H1 (cell line): Measurements from ENCODE around the gene ZNF768. TPM values are rescaled to one million over a fixed set of nuclear protein-coding genes. Genes with fewer than 3 reads are reported as not detected.

Source experiments
- CTCF ChIA-PET: fragments of 300-600 bp; sonication (Branson Sonifier 250); formaldehyde crosslinking; loops from one replicate; lab custom pipeline; 2021; ENCODE audit not compliant: partially characterized antibody; lab: Charles Lee
- POLR2A ChIA-PET: fragments of 300-600 bp; sonication (Branson Sonifier 250); formaldehyde crosslinking; loops from one replicate; lab custom pipeline; 2021; ENCODE audit warnings: inconsistent platforms; ENCODE audit not compliant: partially characterized antibody; lab: Charles Lee
- DNase-seq, 2 experiments: peaks; one replicate each; pipeline versions ENCODE4 v3.0.0 to v3.0.0-alpha.2; 2010 to 2022; ENCODE audit warnings: low spot score in 2 of 2, low read depth in 1 of 2, mixed read lengths in 1 of 2
- FAIRE-seq: peaks from 2 replicates; lab custom pipeline; 2011; peaks lifted over from hg19 to GRCh38; lab: Jason Lieb, UNC
- H2AFZ ChIP-seq: 2 replicates; pipeline ENCODE4 v1.8.1; 2012; ENCODE audit warnings: low read length, inconsistent platforms
- H2AK5ac ChIP-seq: 2 replicates; pipeline ENCODE4 v1.6.1; 2013; ENCODE audit warnings: low read depth, low read length
- H2BK120ac ChIP-seq: replicated peaks from 2 replicates; pipeline ENCODE3; 2013; ENCODE audit warnings: low read depth, low read length, inconsistent platforms
- H2BK12ac ChIP-seq: 2 replicates; pipeline ENCODE4 v1.6.1; 2013; ENCODE audit warnings: low read depth, low read length
- H2BK15ac ChIP-seq: 2 replicates; pipeline ENCODE4 v1.6.1; 2013; ENCODE audit warnings: low read length
- H2BK20ac ChIP-seq: 2 replicates; pipeline ENCODE4 v1.6.1; 2013; ENCODE audit warnings: low read length
- H2BK5ac ChIP-seq: 2 replicates; pipeline ENCODE4 v1.6.1; 2013; ENCODE audit warnings: low read depth, low read length
- H3K14ac ChIP-seq: 2 replicates; pipeline ENCODE4 v1.6.1; 2013; ENCODE audit warnings: inconsistent platforms; ENCODE audit not compliant: insufficient read length
- H3K18ac ChIP-seq: 2 replicates; pipeline ENCODE4 v1.6.1; 2013; ENCODE audit warnings: low read length; ENCODE audit errors: extremely low read depth
- H3K23ac ChIP-seq: 2 replicates; pipeline ENCODE4 v1.6.1; 2013; ENCODE audit warnings: inconsistent platforms; ENCODE audit not compliant: insufficient read length
- H3K23me2 ChIP-seq: 2 replicates; pipeline ENCODE4 v1.6.1; 2013; ENCODE audit warnings: low read depth, low read length
- H3K27ac ChIP-seq: 2 replicates; pipeline ENCODE4 v1.6.1; 2011; ENCODE audit warnings: low read depth, low read length, inconsistent platforms
- H3K27me3 ChIP-seq, 4 experiments: replicated peaks in 1 of 4; 1 replicate in 1 of 4; 2 replicates in 3 of 4; pipeline versions ENCODE4 v1.6.1 to v1.8.1; 2011 to 2013; ENCODE audit warnings: low read length in 3 of 4, mild to moderate bottlenecking in 3 of 4, inconsistent platforms in 2 of 4, mixed read lengths in 2 of 4, moderate library complexity in 1 of 4; ENCODE audit not compliant: control insufficient read depth in 3 of 4, insufficient read depth in 3 of 4; ENCODE audit errors: extremely low read depth in 1 of 4
- H3K36me3 ChIP-seq, 4 experiments: 2 replicates each; pipeline versions ENCODE4 v1.6.1 to v1.8.1; 2011 to 2013; ENCODE audit warnings: mild to moderate bottlenecking in 4 of 4, low read length in 3 of 4, moderate library complexity in 2 of 4, control low read depth in 1 of 4, inconsistent platforms in 1 of 4; ENCODE audit not compliant: insufficient read depth in 4 of 4, control insufficient read depth in 2 of 4
- H3K4ac ChIP-seq: replicated peaks from 2 replicates; pipeline ENCODE3; 2013; ENCODE audit warnings: low read length, low read depth, mixed read lengths, inconsistent platforms; ENCODE audit not compliant: insufficient read length
- H3K4me1 ChIP-seq, 4 experiments: replicated peaks in 1 of 4; 1 replicate in 1 of 4; 2 replicates in 3 of 4; pipeline versions ENCODE4 v1.6.1 to v1.8.1; 2011 to 2013; ENCODE audit warnings: low read length in 3 of 4, inconsistent platforms in 2 of 4, mixed read lengths in 1 of 4; ENCODE audit not compliant: insufficient read depth in 4 of 4, control insufficient read depth in 3 of 4
- H3K4me2 ChIP-seq, 2 experiments: 2 replicates each; pipeline versions ENCODE4 v1.6.1 to v1.8.1; 2011 to 2013; ENCODE audit warnings: low read depth in 2 of 2, low read length in 2 of 2, control low read depth in 1 of 2, inconsistent platforms in 1 of 2, mild to moderate bottlenecking in 1 of 2; ENCODE audit not compliant: insufficient read depth in 1 of 2
- H3K4me3 ChIP-seq, 4 experiments: fragments of 200-600, 300-600 bp in 1 of 4; sonication (generic), shearing (Covaris generic), sonication (Bioruptor Twin) in 1 of 4; 2 replicates each; pipeline versions ENCODE4 v1.5.1 to v1.8.1; 2011 to 2016; ENCODE audit warnings: low read length in 4 of 4, low read depth in 3 of 4, control low read depth in 2 of 4, inconsistent platforms in 2 of 4, mild to moderate bottlenecking in 2 of 4, mixed read lengths in 1 of 4, moderate library complexity in 1 of 4; ENCODE audit not compliant: insufficient read depth in 2 of 4; ENCODE audit errors: extremely low read depth in 1 of 4
- H3K56ac ChIP-seq: replicated peaks from 2 replicates; pipeline ENCODE3; 2013; ENCODE audit warnings: low read depth, mild to moderate bottlenecking, mixed read lengths, low read length, inconsistent platforms; ENCODE audit not compliant: insufficient read length
- H3K79me1 ChIP-seq: 2 replicates; pipeline ENCODE4 v1.6.1; 2013; ENCODE audit warnings: low read depth, low read length, control low read depth
- H3K79me2 ChIP-seq, 2 experiments: 2 replicates each; pipeline versions ENCODE4 v1.6.1 to v1.8.1; 2012 to 2013; ENCODE audit warnings: low read length in 2 of 2, mild to moderate bottlenecking in 2 of 2, inconsistent platforms in 1 of 2; ENCODE audit not compliant: insufficient read depth in 2 of 2, control insufficient read depth in 1 of 2
- H3K9ac ChIP-seq, 4 experiments: replicated peaks in 1 of 4; 1 replicate in 1 of 4; 2 replicates in 3 of 4; pipeline versions ENCODE4 v1.6.1 to v1.8.1; 2011 to 2013; ENCODE audit warnings: low read depth in 3 of 4, low read length in 3 of 4, control low read depth in 2 of 4, mild to moderate bottlenecking in 2 of 4, moderate library complexity in 2 of 4, inconsistent platforms in 1 of 4; ENCODE audit errors: extremely low read depth in 1 of 4
- H3K9me3 ChIP-seq, 2 experiments: 2 replicates each; pipeline versions ENCODE4 v1.6.1 to v1.8.1; 2012 to 2013; ENCODE audit warnings: mild to moderate bottlenecking in 2 of 2, moderate library complexity in 2 of 2, control low read depth in 1 of 2, inconsistent platforms in 1 of 2, low read depth in 1 of 2, low read length in 1 of 2, mixed read lengths in 1 of 2; ENCODE audit not compliant: insufficient read depth in 2 of 2
- H4K20me1 ChIP-seq, 2 experiments: replicated peaks in 1 of 2; 2 replicates each; pipeline versions ENCODE3 to v1.8.1; 2011 to 2013; ENCODE audit warnings: inconsistent platforms in 2 of 2, low read length in 2 of 2, mild to moderate bottlenecking in 1 of 2; ENCODE audit not compliant: insufficient read depth in 2 of 2, control insufficient read depth in 1 of 2
- H4K5ac ChIP-seq: 2 replicates; pipeline ENCODE4 v1.6.1; 2013; ENCODE audit warnings: low read length, low read depth, mixed read lengths, inconsistent platforms; ENCODE audit not compliant: insufficient read length
- H4K8ac ChIP-seq: 2 replicates; pipeline ENCODE4 v1.8.0; 2013; ENCODE audit warnings: mild to moderate bottlenecking, moderate library complexity, low read length, inconsistent platforms; ENCODE audit not compliant: insufficient read depth; ENCODE audit errors: extremely low read depth
- H4K91ac ChIP-seq: replicated peaks from 2 replicates; pipeline ENCODE3; 2013; ENCODE audit warnings: low read length, mixed read lengths, inconsistent platforms; ENCODE audit not compliant: insufficient read length
- WGBS, 2 experiments: shearing (Covaris generic) in 1 of 2; methylation state at CpG; one replicate each; pipeline versions ENCODE4 v1.1.6 to v1.1.7; 2013 to 2015; ENCODE audit warnings: low lambda C conversion rate in 2 of 2, mixed read lengths in 2 of 2, inconsistent platforms in 1 of 2, low coverage in 1 of 2, missing lambda C conversion rate in 1 of 2; ENCODE audit not compliant: insufficient replicate concordance in 2 of 2, insufficient coverage in 1 of 2, insufficient read length in 1 of 2; ENCODE audit errors: extremely low coverage in 1 of 2, missing lambda C conversion rate in 1 of 2; 5-methylcytosine and 5-hydroxymethylcytosine counted together
- polyA plus RNA-seq, 7 experiments: library from polyadenylated mRNA; depleted of rRNA in 3 of 7; stranded (reverse) in 5 of 7; unstranded in 2 of 7; fragments of >200 nt in 5 of 7; fragments of 200-250 nt in 2 of 7; gene quantifications; 1 replicate in 5 of 7; 2 replicates in 1 of 7; 4 replicates in 1 of 7; pipeline versions ENCODE4 v1.2.1 to v1.2.3, GENCODE V29; 2011 to 2013; ENCODE audit warnings: missing spikeins in 2 of 7, mixed read lengths in 2 of 7
- total RNA-seq: library from RNA; stranded (reverse); fragmentation: NEBNext Ultra II Directional; extraction: Animal tissue kit (Norgen Biotek cat#: 25700); gene quantifications from 2 replicates; pipeline ENCODE4 v1.2.1, GENCODE V29; 2021

ZNF768 gene
- total and polyA plus RNA-seq, 2 of the 8 experiments (the other 6 are each of a cell fraction or from before 2014, with no cell fraction given) = 36.1 to 47.7 TPM

GRCh38 chr16:30474074-30474452, 52.3 kb downstream of the ZNF768 start:
- peaks cover 0 to 2% (median 0%) of the 10 kb centered on the region in 4 experiments; a peak in 1 of 7 replicates for H3K27me3 ChIP-seq
- no peak for DNase-seq
- FAIRE-seq = no peak
- no peaks in the 10 kb centered on the region for H3K36me3 ChIP-seq
- POLR2A ChIA-PET = interaction anchor here (1.4 kb wide), 2 partner anchors 10 to 136 kb away, joined by 3 to 4 read pairs; partner anchors contain the start of gene ZNF689
- peaks cover 0 to 3% (median 0%) of the 10 kb centered on the region in 4 experiments; a peak in 1 of 7 replicates for H3K4me1 ChIP-seq
- H3K56ac ChIP-seq = no peak overlapping the region
- H3K4me2 ChIP-seq = no peak overlapping the region
- no peak overlapping the region for H2AFZ ChIP-seq
- no peak overlapping the region for H3K27ac ChIP-seq
- H2BK5ac ChIP-seq = no peak overlapping the region
- no peak overlapping the region for H2BK20ac ChIP-seq
- no peaks in the 10 kb centered on the region for H3K79me1 ChIP-seq
- no peak overlapping the region for H3K9ac ChIP-seq
- H3K4ac ChIP-seq = no peak overlapping the region
- no peak overlapping the region for H4K91ac ChIP-seq
- no peak overlapping the region for H2BK12ac ChIP-seq
- no peaks in the 10 kb centered on the region for H3K23me2 ChIP-seq
- no peak overlapping the region for H3K23ac ChIP-seq
- H3K79me2 ChIP-seq = no peaks in the 10 kb centered on the region
- H3K4me3 ChIP-seq = no peak overlapping the region
- no peak overlapping the region for H2BK120ac ChIP-seq
- H4K5ac ChIP-seq = no peak overlapping the region
- no peak overlapping the region for H3K14ac ChIP-seq
- H4K20me1 ChIP-seq = no peaks in the 10 kb centered on the region
- H2BK15ac ChIP-seq = no peak overlapping the region
- WGBS, 2 experiments = 85% methylated on average over 30 of the region's 35 CpGs; no CpG with 5 or more reads in 1 of the 2 experiments
- no peak overlapping the region for H4K8ac ChIP-seq
- CTCF ChIA-PET = interaction anchor here (0.5 to 1.9 kb wide), 5 partner anchors 8 to 87 kb away, joined by 3 to 6 read pairs (median 4); partner anchors contain the start of gene DCTPP1
- H2AK5ac ChIP-seq = no peak overlapping the region
- H3K9me3 ChIP-seq = no peaks in the 10 kb centered on the region
- H3K18ac ChIP-seq = no peak overlapping the region
